CD4-positive, alpha-beta memory T cell (primary cell): ENCODE data around the gene JMJD8. TPM values are rescaled to one million over a fixed set of nuclear protein-coding genes. Genes with fewer than 3 reads are reported as not detected.
A peak's percentile ranks its signal among the peaks of the same experiment; 100 is the strongest.

Source experiments
- CTCF ChIA-PET: fragments of 350-600 bp; sonication (Branson Sonifier 250); formaldehyde crosslinking; loops from one replicate; lab custom pipeline; 2021; ENCODE audit warnings: inconsistent platforms; ENCODE audit not compliant: partially characterized antibody; lab: Charles Lee
- POLR2A ChIA-PET: fragments of 350-600 bp; sonication (Branson Sonifier 250); formaldehyde crosslinking; loops from one replicate; lab custom pipeline; 2021; ENCODE audit not compliant: partially characterized antibody; lab: Charles Lee
- DNase-seq, 5 donors: peaks; one replicate each; pipeline versions ENCODE4 v3.0.0 to v3.0.0-alpha.2; 2020 to 2022; ENCODE audit warnings: mixed read lengths in 1 of 5
- H3K27ac ChIP-seq: one replicate; pipeline ENCODE4 v1.7.0; 2013; ENCODE audit warnings: low read depth, low read length
- H3K27me3 ChIP-seq: 2 replicates; pipeline ENCODE4 v1.7.0; 2013; ENCODE audit warnings: mild to moderate bottlenecking, low read length, moderate library complexity; ENCODE audit not compliant: insufficient read depth
- H3K36me3 ChIP-seq: 2 replicates; pipeline ENCODE4 v1.7.0; 2013; ENCODE audit warnings: mild to moderate bottlenecking, low read length, moderate library complexity; ENCODE audit not compliant: insufficient read depth
- H3K4me1 ChIP-seq: 2 replicates; pipeline ENCODE4 v1.7.0; 2013; ENCODE audit warnings: mild to moderate bottlenecking, low read length, moderate library complexity; ENCODE audit not compliant: insufficient read depth
- H3K4me3 ChIP-seq, 2 donors: one replicate each; pipeline ENCODE4 v1.7.0; 2013; ENCODE audit warnings: low read length in 2 of 2, mild to moderate bottlenecking in 1 of 2
- H3K9me3 ChIP-seq, 2 donors: one replicate each; pipeline ENCODE4 v1.7.0; 2013; ENCODE audit warnings: low read length in 2 of 2, control low read depth in 1 of 2; ENCODE audit not compliant: control insufficient read depth in 1 of 2
- H3K27ac Mint-ChIP-seq, 7 donors: one replicate each; pipeline ENCODE4 v1.8.0; 2020 to 2021; ENCODE audit warnings: mixed read lengths in 7 of 7, mild to moderate bottlenecking in 6 of 7, inconsistent platforms in 3 of 7, moderate library complexity in 3 of 7
- H3K27me3 Mint-ChIP-seq, 2 donors: one replicate each; pipeline ENCODE4 v1.8.0; 2020 to 2021; ENCODE audit warnings: mixed read lengths in 2 of 2
- H3K36me3 Mint-ChIP-seq, 2 donors: one replicate each; pipeline ENCODE4 v1.8.0; 2020 to 2021; ENCODE audit warnings: mixed read lengths in 2 of 2, inconsistent platforms in 1 of 2, mild to moderate bottlenecking in 1 of 2
- H3K4me1 Mint-ChIP-seq, 4 donors: one replicate each; pipeline ENCODE4 v1.8.0; 2020 to 2021; ENCODE audit warnings: mixed read lengths in 4 of 4, mild to moderate bottlenecking in 1 of 4
- H3K4me3 Mint-ChIP-seq, 8 donors: one replicate each; pipeline ENCODE4 v1.8.0; 2020 to 2021; ENCODE audit warnings: mixed read lengths in 8 of 8, mild to moderate bottlenecking in 7 of 8, moderate library complexity in 6 of 8, inconsistent platforms in 3 of 8
- H3K9me3 Mint-ChIP-seq, 8 donors: one replicate each; pipeline ENCODE4 v1.8.0; 2020 to 2021; ENCODE audit warnings: mixed read lengths in 8 of 8, mild to moderate bottlenecking in 5 of 8, inconsistent platforms in 3 of 8, moderate library complexity in 1 of 8
- intact Hi-C: fragments of 100-400 bp; cut with micrococcal nuclease; formaldehyde crosslinking; loops from one replicate; pipeline ENCODE4 v1.15.1; 2023
- polyA plus RNA-seq, 2 donors: library from polyadenylated mRNA; unstranded; fragments of 300-500 nt; fragmentation: Illumina TruSeq; gene quantifications; one replicate each; pipeline ENCODE4 v1.2.3, GENCODE V29; 2021
- total RNA-seq, 2 experiments: library from RNA; stranded (reverse); gene quantifications; one replicate each; pipeline ENCODE4 v1.2.3, GENCODE V29; 2021

JMJD8 gene
- total and polyA plus RNA-seq, 4 experiments from 2014 or later, result 43.9 to 60.3 (median 47.0) TPM

DNA sequence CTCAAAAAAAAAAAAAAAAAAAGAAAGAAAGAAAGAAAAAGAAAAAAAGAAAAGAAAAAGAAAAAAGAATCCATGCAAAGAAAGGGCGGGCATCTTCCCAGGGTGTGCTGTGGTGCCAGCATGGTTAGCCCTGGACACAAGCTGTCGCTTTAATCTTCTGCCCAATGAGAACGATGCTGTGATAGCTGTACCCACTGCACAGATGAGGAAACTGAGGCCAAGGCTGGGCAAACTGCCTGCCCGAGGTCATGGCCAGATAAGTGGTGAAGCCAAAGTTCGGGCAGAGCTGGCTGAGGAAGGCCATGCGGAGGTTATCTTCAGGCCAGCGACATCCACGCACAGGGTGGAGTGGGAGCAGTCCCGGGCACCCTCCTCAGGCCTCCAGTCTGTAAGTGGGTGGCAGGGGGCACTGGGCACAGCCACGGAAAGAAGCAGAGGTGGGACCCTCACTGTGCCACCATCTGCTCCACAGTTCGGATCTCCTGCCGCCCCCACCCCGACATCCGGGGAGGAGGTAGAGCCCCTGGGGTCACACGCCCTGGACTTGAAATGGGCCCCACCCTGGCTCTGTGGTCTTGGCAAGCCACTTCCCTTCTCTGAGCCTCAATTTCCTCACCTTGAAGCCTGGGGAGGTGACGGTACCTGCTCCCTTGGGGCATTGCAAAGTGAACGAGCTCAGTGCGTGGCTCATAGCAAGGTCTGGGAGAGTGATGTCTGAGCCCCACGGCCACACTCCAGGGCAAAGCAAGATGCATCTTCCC lies 15.0 kb upstream of the JMJD8 start:
- peaks cover 0 to 2% (median 0%) of the 10 kb centered on the region in 8 donors for H3K9me3 Mint-ChIP-seq
- H3K4me3 Mint-ChIP-seq, result peak overlapping the region in 6 of 8 donors; percentile 68 to 80 (median 74)
- H3K4me1 Mint-ChIP-seq, result peaks cover 7 to 46% (median 16%) of the 10 kb centered on the region in 4 donors
- ChIA-PET CTCF (interaction anchor here (0.7 kb wide), 1 partner anchor 11 kb away, joined by 3 read pairs; no protein-coding TSS in a partner anchor), POLR2A (interaction anchor here (0.8 to 2.5 kb wide), 6 partner anchors 8 to 28 kb away, joined by 3 to 10 read pairs (median 4); partner anchors contain the start of genes HAGHL, STUB1 and WDR24)
- no peak overlapping the region for H3K4me3 ChIP-seq
- H3K36me3 ChIP-seq, result no peaks in the 10 kb centered on the region
- H3K27me3 ChIP-seq, result peaks cover 9% of the 10 kb centered on the region
- intact Hi-C loops, result no loop called here
- H3K27ac ChIP-seq, result no peak overlapping the region
- peaks cover 8 to 9% of the 10 kb centered on the region in 2 donors for H3K27me3 Mint-ChIP-seq
- H3K27ac Mint-ChIP-seq, result peak overlapping the region in 2 of 7 donors; percentile 30 to 35
- no peak for DNase-seq
- no peaks in the 10 kb centered on the region for H3K9me3 ChIP-seq
- peaks cover 0 to 7% of the 10 kb centered on the region in 2 donors for H3K36me3 Mint-ChIP-seq
- peaks cover 53% of the 10 kb centered on the region for H3K4me1 ChIP-seq

GRCh38 chr16:695355-696089 lies 11.4 kb upstream of the JMJD8 start:
- Mint-ChIP-seq H3K36me3 (peaks cover 0 to 7% of the 10 kb centered on the region in 2 donors), H3K4me3 (peak overlapping the region; percentile 78 to 89 (median 84)), H3K9me3 (peaks cover 0 to 4% (median 0%) of the 10 kb centered on the region in 8 donors), H3K27me3 (no peaks in the 10 kb centered on the region), H3K27ac (peak overlapping the region; percentile 61 to 87 (median 82)), H3K4me1 (peaks cover 15 to 58% (median 26%) of the 10 kb centered on the region in 4 donors)
- Histone ChIP-seq H3K36me3 (no peaks in the 10 kb centered on the region), H3K4me1 (peaks cover 42% of the 10 kb centered on the region), H3K9me3 (no peaks in the 10 kb centered on the region), H3K27me3 (no peaks in the 10 kb centered on the region), H3K27ac (no peak overlapping the region), H3K4me3 (peak overlapping the region; percentile 58 to 78)
- intact Hi-C loops, result no loop called here
- CTCF ChIA-PET, result interaction anchor here (0.7 to 2.3 kb wide), 9 partner anchors 9 to 116 kb away, joined by 3 to 8 read pairs (median 3); partner anchors contain the start of genes METRN and RHOT2
- DNase-seq, result peak; percentile 73 to 81 (median 76)
- POLR2A ChIA-PET, result interaction anchor here (0.6 to 8.0 kb wide), 27 partner anchors 9 to 308 kb away, joined by 3 to 212 read pairs (median 6); partner anchors contain the start of genes ANTKMT, CAPN15, CCDC78 and CHTF18

DNA sequence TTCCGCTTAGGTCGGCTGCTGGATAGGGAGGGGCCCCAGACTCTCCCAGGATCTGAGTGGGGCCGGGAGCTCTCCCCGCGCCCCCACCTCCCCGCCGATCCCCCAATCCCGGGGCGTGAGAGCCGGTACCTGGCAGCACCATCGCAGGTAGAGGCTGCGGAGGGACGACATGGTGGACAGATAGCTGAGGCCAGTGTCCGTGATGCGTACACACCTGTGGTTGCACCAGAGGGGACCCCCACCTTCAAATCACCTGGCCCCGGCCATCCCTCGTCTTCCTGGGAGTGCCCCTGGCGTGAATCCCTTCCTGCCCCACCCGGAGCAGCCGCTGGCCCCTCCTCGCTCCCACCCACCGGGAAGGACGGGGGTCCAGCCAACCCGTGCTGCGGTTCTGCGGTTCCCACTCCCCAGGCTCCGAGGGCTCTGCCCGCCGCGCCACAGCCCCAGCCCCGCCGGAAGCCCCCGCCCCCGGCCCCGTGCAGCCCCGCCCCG lies 10.8 kb upstream of the JMJD8 start:
- Histone ChIP-seq H3K36me3 (no peaks in the 10 kb centered on the region), H3K4me1 (peaks cover 40% of the 10 kb centered on the region), H3K4me3 (peak overlapping the region; percentile 49 to 52), H3K27ac (peak overlapping the region; percentile 43), H3K27me3 (no peaks in the 10 kb centered on the region), H3K9me3 (no peaks in the 10 kb centered on the region)
- H3K27me3 Mint-ChIP-seq, result no peaks in the 10 kb centered on the region
- peaks cover 0 to 9% of the 10 kb centered on the region in 2 donors for H3K36me3 Mint-ChIP-seq
- intact Hi-C loops, result no loop called here
- no peak for DNase-seq
- peak overlapping the region in 1 of 7 donors; percentile 38 for H3K27ac Mint-ChIP-seq
- H3K4me1 Mint-ChIP-seq, result peaks cover 16 to 60% (median 30%) of the 10 kb centered on the region in 4 donors
- ChIA-PET CTCF (interaction anchor here (0.7 to 2.3 kb wide), 7 partner anchors 9 to 116 kb away, joined by 3 to 8 read pairs (median 3); partner anchors contain the start of gene RHOT2), POLR2A (interaction anchor here (0.6 to 8.0 kb wide), 21 partner anchors 9 to 299 kb away, joined by 3 to 212 read pairs (median 9); partner anchors contain the start of genes ANTKMT, CAPN15, CCDC78 and CHTF18)
- H3K4me3 Mint-ChIP-seq, result peak overlapping the region; percentile 20 to 84 (median 53)
- H3K9me3 Mint-ChIP-seq, result peaks cover 0 to 4% (median 0%) of the 10 kb centered on the region in 8 donors

DNA sequence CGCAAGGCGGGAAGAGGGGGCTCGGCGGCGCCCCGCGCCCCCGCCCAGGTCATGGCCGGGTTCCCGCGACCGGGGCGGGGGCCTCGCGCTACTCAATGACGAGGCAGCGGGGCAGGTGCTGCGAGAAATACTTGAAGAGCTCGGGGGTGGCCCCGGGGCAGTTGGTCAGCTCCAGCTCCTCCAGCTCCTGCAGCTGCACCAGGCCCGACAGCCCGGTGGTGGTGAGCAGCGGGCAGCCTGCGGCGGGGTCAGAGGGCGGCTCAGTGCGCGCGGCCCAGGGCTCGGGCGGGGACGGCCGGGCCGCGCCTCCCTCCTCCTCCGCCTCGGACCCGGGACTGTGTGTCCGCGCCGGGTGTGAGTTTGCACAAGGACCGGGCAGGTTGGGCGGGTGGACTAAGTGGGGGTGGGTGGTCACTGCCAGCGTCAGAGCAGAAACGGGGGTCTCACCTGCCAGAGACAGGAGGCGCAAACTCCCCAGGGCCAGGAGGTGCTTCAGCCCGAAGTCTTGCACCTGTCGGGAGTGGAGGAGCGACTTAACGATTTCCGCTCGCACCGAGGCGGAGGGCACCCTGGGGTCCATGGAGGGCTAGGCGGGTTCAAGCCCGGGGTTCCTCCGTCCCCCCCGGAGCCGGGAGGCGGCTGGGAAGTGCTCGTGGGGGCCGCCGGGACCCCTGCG lies 10.2 kb upstream of the JMJD8 start:
- Histone ChIP-seq H3K27me3 (no peaks in the 10 kb centered on the region), H3K27ac (peak overlapping the region; percentile 43), H3K9me3 (no peaks in the 10 kb centered on the region), H3K4me3 (peak overlapping the region in 1 of 2 donors; percentile 49), H3K4me1 (peaks cover 40% of the 10 kb centered on the region), H3K36me3 (no peaks in the 10 kb centered on the region)
- POLR2A ChIA-PET, result interaction anchor here (2.0 to 8.0 kb wide), 7 partner anchors 10 to 58 kb away, joined by 14 to 212 read pairs (median 23); partner anchors contain the start of genes ANTKMT, CCDC78, HAGHL and JMJD8
- Mint-ChIP-seq H3K4me3 (peak overlapping the region; percentile 47 to 86 (median 80)), H3K27ac (peak overlapping the region in 4 of 7 donors; percentile 38 to 88 (median 74)), H3K4me1 (peaks cover 16 to 60% (median 31%) of the 10 kb centered on the region in 4 donors), H3K9me3 (peaks cover 0 to 4% (median 0%) of the 10 kb centered on the region in 8 donors), H3K36me3 (peaks cover 0 to 9% of the 10 kb centered on the region in 2 donors), H3K27me3 (no peaks in the 10 kb centered on the region)
- CTCF ChIA-PET, result interaction anchor here (1.9 to 2.3 kb wide), 2 partner anchors 18 to 91 kb away, joined by 6 to 8 read pairs; no protein-coding TSS in a partner anchor
- intact Hi-C loops, result no loop called here
- peak in 1 of 5 donors; percentile 22 for DNase-seq

DNA sequence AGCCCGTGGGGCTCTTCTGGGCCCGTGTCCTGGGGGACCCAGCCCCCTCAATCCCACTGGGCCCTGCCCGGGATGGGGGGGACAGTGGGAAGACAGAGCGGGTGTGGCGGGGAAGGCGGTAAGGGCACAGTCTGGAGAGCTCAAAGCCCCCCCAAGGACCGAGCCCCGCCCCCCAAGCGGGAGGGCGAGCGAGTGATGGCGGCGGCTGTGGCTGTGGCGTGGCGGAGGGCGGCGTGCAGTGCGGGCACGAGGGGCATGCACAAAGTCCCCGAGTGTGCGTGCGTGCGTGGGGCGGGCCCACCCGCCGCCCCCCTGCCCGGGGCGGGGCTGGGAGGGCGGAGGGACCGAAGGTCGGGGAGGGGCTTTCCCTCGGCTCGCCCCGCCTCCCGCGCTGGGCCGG lies 9.6 kb upstream of the JMJD8 start:
- H3K4me1 Mint-ChIP-seq, result peaks cover 16 to 60% (median 32%) of the 10 kb centered on the region in 4 donors
- peak overlapping the region in 3 of 7 donors; percentile 4 to 91 (median 57) for H3K27ac Mint-ChIP-seq
- Histone ChIP-seq H3K9me3 (no peaks in the 10 kb centered on the region), H3K4me1 (peaks cover 40% of the 10 kb centered on the region), H3K27ac (no peak overlapping the region), H3K27me3 (no peaks in the 10 kb centered on the region), H3K4me3 (no peak overlapping the region), H3K36me3 (no peaks in the 10 kb centered on the region)
- intact Hi-C loops, result no loop called here
- CTCF ChIA-PET, result interaction anchor here (1.9 kb wide), 1 partner anchor 19 kb away, joined by 6 read pairs; no protein-coding TSS in a partner anchor
- H3K4me3 Mint-ChIP-seq, result peak overlapping the region in 2 of 8 donors; percentile 21
- peak in 1 of 5 donors; percentile 38 for DNase-seq
- peaks cover 0 to 4% (median 0%) of the 10 kb centered on the region in 8 donors for H3K9me3 Mint-ChIP-seq
- no peaks in the 10 kb centered on the region for H3K27me3 Mint-ChIP-seq
- peaks cover 0 to 9% of the 10 kb centered on the region in 2 donors for H3K36me3 Mint-ChIP-seq
- POLR2A ChIA-PET, result interaction anchor here (2.6 to 8.0 kb wide), 4 partner anchors 11 to 57 kb away, joined by 20 to 212 read pairs (median 94); partner anchors contain the start of genes ANTKMT, CCDC78, HAGHL and JMJD8

DNA sequence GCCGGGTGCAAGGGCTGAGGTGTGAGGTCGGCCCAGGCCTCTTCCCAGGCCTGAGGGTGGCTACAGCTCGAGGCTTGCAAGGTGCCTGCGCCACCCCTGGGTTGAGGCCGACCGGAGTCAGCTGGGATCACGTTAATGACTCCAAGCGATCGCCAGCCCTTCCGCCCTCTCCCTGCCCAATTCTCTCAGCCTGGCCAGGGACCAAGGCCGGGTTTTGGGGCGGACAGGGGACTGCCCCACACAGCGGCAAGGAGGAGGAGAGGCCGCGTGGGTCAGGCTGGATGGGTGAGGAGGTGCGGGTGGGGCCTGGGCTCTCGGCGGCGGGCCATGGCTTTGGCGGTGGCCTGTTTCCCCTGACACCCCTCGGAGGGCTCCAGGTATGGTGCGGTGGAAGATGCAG lies 9.2 kb upstream of the JMJD8 start:
- Mint-ChIP-seq H3K4me1 (peaks cover 17 to 59% (median 32%) of the 10 kb centered on the region in 4 donors), H3K36me3 (peaks cover 0 to 9% of the 10 kb centered on the region in 2 donors), H3K27ac (peak overlapping the region in 3 of 7 donors; percentile 4 to 91 (median 57)), H3K27me3 (no peaks in the 10 kb centered on the region), H3K4me3 (peak overlapping the region in 2 of 8 donors; percentile 21), H3K9me3 (peaks cover 0 to 4% (median 0%) of the 10 kb centered on the region in 8 donors)
- DNase-seq, result no peak
- H3K4me3 ChIP-seq, result no peak overlapping the region
- CTCF ChIA-PET, result interaction anchor here (1.9 kb wide), 1 partner anchor 19 kb away, joined by 6 read pairs; no protein-coding TSS in a partner anchor
- no peaks in the 10 kb centered on the region for H3K9me3 ChIP-seq
- H3K36me3 ChIP-seq, result no peaks in the 10 kb centered on the region
- H3K4me1 ChIP-seq, result peaks cover 40% of the 10 kb centered on the region
- H3K27me3 ChIP-seq, result no peaks in the 10 kb centered on the region
- POLR2A ChIA-PET, result interaction anchor here (3.3 to 8.0 kb wide), 3 partner anchors 11 to 57 kb away, joined by 20 to 212 read pairs (median 166); partner anchors contain the start of genes ANTKMT, CCDC78, HAGHL and JMJD8
- intact Hi-C loops, result no loop called here
- H3K27ac ChIP-seq, result no peak overlapping the region
